Breast epithelium (tissue), 3 donors: Measurements from ENCODE around the gene INS.

Source experiments
- POLR2A ChIP-seq: fragments of 450-650 bp; IDR thresholded peaks from one replicate; pipeline ENCODE4 v1.6.1; 2016; ENCODE audit warnings: antibody characterized with exemption, mild to moderate bottlenecking, moderate library complexity
- POLR2AphosphoS5 ChIP-seq, 3 donors: sonication (generic); formaldehyde crosslinking; IDR thresholded peaks; one replicate each; pipeline ENCODE4 v1.6.1; 2017; ENCODE audit warnings: antibody characterized with exemption in 3 of 3
- TF ChIP-seq, protein P1 (sequence below), 3 donors: fragments of 450-650 bp; IDR thresholded peaks; one replicate each; pipeline ENCODE4 v1.5.1; 2016 to 2017; ENCODE audit warnings: antibody characterized with exemption in 3 of 3, mild to moderate bottlenecking in 3 of 3, moderate library complexity in 3 of 3

DNA sequence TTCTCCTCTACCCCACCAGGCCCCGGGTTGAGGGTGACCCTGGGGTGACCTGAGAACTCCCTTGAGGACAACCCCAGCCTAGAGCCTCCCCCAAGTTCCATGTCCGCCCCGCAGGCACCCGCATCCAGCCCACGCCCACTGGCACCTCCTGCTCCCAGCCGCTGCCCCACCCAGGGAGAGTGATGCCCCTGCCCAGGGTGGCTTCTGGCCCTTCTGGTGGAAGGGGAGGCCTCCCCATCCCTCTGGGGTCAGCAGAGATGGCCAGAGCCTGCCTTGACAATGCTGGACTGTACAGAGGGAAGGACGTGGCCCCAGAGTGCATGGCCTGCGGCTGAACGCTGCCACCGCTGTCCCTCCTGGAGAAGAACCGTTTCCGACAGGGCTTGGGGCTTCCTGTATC lies 11.7 kb upstream of the INS start:
- TF ChIP-seq, protein P1, sequence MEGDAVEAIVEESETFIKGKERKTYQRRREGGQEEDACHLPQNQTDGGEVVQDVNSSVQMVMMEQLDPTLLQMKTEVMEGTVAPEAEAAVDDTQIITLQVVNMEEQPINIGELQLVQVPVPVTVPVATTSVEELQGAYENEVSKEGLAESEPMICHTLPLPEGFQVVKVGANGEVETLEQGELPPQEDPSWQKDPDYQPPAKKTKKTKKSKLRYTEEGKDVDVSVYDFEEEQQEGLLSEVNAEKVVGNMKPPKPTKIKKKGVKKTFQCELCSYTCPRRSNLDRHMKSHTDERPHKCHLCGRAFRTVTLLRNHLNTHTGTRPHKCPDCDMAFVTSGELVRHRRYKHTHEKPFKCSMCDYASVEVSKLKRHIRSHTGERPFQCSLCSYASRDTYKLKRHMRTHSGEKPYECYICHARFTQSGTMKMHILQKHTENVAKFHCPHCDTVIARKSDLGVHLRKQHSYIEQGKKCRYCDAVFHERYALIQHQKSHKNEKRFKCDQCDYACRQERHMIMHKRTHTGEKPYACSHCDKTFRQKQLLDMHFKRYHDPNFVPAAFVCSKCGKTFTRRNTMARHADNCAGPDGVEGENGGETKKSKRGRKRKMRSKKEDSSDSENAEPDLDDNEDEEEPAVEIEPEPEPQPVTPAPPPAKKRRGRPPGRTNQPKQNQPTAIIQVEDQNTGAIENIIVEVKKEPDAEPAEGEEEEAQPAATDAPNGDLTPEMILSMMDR (IDR thresholded peaks at IDR 0.05) = no peak
- TF ChIP-seq POLR2AphosphoS5 (IDR thresholded peaks at IDR 0.05) = no peak
- TF ChIP-seq POLR2A = no peak
